ENCODE measurements around the gene FHIT.
A peak's percentile ranks its signal among the peaks of the same experiment; 100 is the strongest.

FHIT gene

GRCh38 chr3:59769127-59769750 lies 1482.0 kb downstream of the FHIT start:
- no peak for DNase-seq

- no peak for DNase-seq
Observed at GRCh38 chr3:59766200-59766872, 1484.9 kb downstream of the FHIT start.

- DNase-seq: no peak
Observed at GRCh38 chr3:59764171-59764570, 1487.1 kb downstream of the FHIT start.

- DNase-seq: no peak
Observed at GRCh38 chr3:59762941-59763340, 1488.3 kb downstream of the FHIT start.

- DNase-seq: peak; percentile 52
Observed at GRCh38 chr3:59759298-59760031, 1491.8 kb downstream of the FHIT start.

GRCh38 chr3:59758672-59759071 lies 1492.6 kb downstream of the FHIT start:
- no peak for DNase-seq

- DNase-seq: no peak
Observed at GRCh38 chr3:59756934-59757333, 1494.3 kb downstream of the FHIT start.

- DNase-seq: no peak
Observed at GRCh38 chr3:59754456-59755129, 1496.7 kb downstream of the FHIT start.

GRCh38 chr3:59753808-59754450 lies 1497.3 kb downstream of the FHIT start:
- DNase-seq: no peak

GRCh38 chr3:59752925-59753324 lies 1498.3 kb downstream of the FHIT start:
- no peak for DNase-seq

GRCh38 chr3:59751606-59752005 lies 1499.6 kb downstream of the FHIT start:
- no peak for DNase-seq

GRCh38 chr3:59750391-59750790 lies 1500.9 kb downstream of the FHIT start:
- no peak for DNase-seq

- DNase-seq: no peak
Observed at GRCh38 chr3:59749291-59749690, 1502.0 kb downstream of the FHIT start.

GRCh38 chr3:59746585-59746984 lies 1504.7 kb downstream of the FHIT start:
- DNase-seq: no peak

- no peak for DNase-seq
Observed at GRCh38 chr3:59737241-59737640, 1514.0 kb downstream of the FHIT start.

GRCh38 chr3:59734061-59734460 lies 1517.2 kb downstream of the FHIT start:
- no peak for DNase-seq

GRCh38 chr3:59733041-59733809 lies 1518.0 kb downstream of the FHIT start:
- DNase-seq: no peak

GRCh38 chr3:59731943-59732342 lies 1519.3 kb downstream of the FHIT start:
- no peak for DNase-seq

GRCh38 chr3:59730591-59730990 lies 1520.7 kb downstream of the FHIT start:
- DNase-seq: no peak

GRCh38 chr3:59728587-59728908 lies 1522.7 kb downstream of the FHIT start:
- DNase-seq: no peak

- DNase-seq: no peak
Observed at GRCh38 chr3:59727902-59728586, 1523.2 kb downstream of the FHIT start.

GRCh38 chr3:59726279-59726678 lies 1525.0 kb downstream of the FHIT start:
- peak; percentile 32 for DNase-seq
